HepG2 (cell line): ENCODE data around the gene RRP36. TPM values are rescaled to one million over a fixed set of nuclear protein-coding genes. Genes with fewer than 3 reads are reported as not detected.

Experiments
- AGO2 ChIP-seq: fragments of 200-400 bp; formaldehyde crosslinking; optimal IDR thresholded peaks from 2 replicates; pipeline ENCODE3; 2017; ENCODE audit warnings: mild to moderate bottlenecking, low read depth, low read length, moderate library complexity
- ASH2L ChIP-seq: fragments of 300-600, 200-600 bp; sonication (generic); IDR thresholded peaks from 2 replicates; pipeline ENCODE4 v1.7.0; 2017; ENCODE audit warnings: low read depth, mild to moderate bottlenecking, moderate library complexity, mixed read lengths, low read length; ENCODE audit not compliant: insufficient read length
- CC2D1A ChIP-seq: sonication (generic); formaldehyde crosslinking; IDR thresholded peaks from 2 replicates; pipeline ENCODE4 v1.8.1; 2023; ENCODE audit warnings: mild to moderate bottlenecking, missing genetic modification reagents
- EHMT2 ChIP-seq: fragments of 200-600 bp; sonication (generic); IDR thresholded peaks from 2 replicates; pipeline ENCODE4 v1.7.0; 2017; ENCODE audit warnings: antibody characterized with exemption, low read depth, low read length, borderline replicate concordance
- HOXA9 ChIP-seq: sonication (generic); formaldehyde crosslinking; IDR thresholded peaks from 2 replicates; pipeline ENCODE4 v1.8.1; 2022; ENCODE audit warnings: missing genetic modification reagents, mild to moderate bottlenecking, moderate library complexity, borderline replicate concordance
- MEIS1 ChIP-seq: sonication (generic); formaldehyde crosslinking; IDR thresholded peaks from 2 replicates; pipeline ENCODE4 v1.9.0; 2021; ENCODE audit warnings: mild to moderate bottlenecking, missing genetic modification reagents, moderate library complexity, borderline replicate concordance
- MLLT10 ChIP-seq: sonication (generic); formaldehyde crosslinking; IDR thresholded peaks from 2 replicates; pipeline ENCODE4 v1.4.0; 2020; ENCODE audit warnings: missing genetic modification reagents
- NBN ChIP-seq: fragments of 450-650 bp; conservative IDR thresholded peaks from 2 replicates; pipeline ENCODE4 v1.6.1; 2017
- NR2F1 ChIP-seq, 2 experiments: fragments of 450-650 bp in 1 of 2; formaldehyde crosslinking in 1 of 2; IDR thresholded peaks; 2 replicates each; pipeline versions ENCODE4 v1.5.0 to v1.6.1; 2016 to 2020; ENCODE audit warnings: mild to moderate bottlenecking in 1 of 2, missing compliant biosample characterization in 1 of 2, missing genetic modification reagents in 1 of 2, moderate library complexity in 1 of 2
- ZC3H4 ChIP-seq: sonication (generic); formaldehyde crosslinking; IDR thresholded peaks from 2 replicates; pipeline ENCODE4 v1.4.0; 2020; ENCODE audit warnings: missing genetic modification reagents, borderline replicate concordance
- ZNF282 ChIP-seq: fragments of 450-650 bp; IDR thresholded peaks from 2 replicates; pipeline ENCODE4 v1.6.1; 2018; ENCODE audit not compliant: partially characterized antibody
- ZNF33A ChIP-seq: sonication (generic); formaldehyde crosslinking; IDR thresholded peaks from 2 replicates; pipeline ENCODE4 v1.5.1; 2020; ENCODE audit warnings: missing genetic modification reagents, mild to moderate bottlenecking, moderate library complexity, borderline replicate concordance
- ZNF530 ChIP-seq: sonication (generic); formaldehyde crosslinking; IDR thresholded peaks from 2 replicates; pipeline ENCODE4 v1.5.0; 2020; ENCODE audit warnings: low read depth, mild to moderate bottlenecking, missing genetic modification reagents
- ZNF605 ChIP-seq: sonication (generic); formaldehyde crosslinking; IDR thresholded peaks from 2 replicates; pipeline ENCODE4 v1.8.0; 2022; ENCODE audit warnings: mild to moderate bottlenecking, missing genetic modification reagents
- ZSCAN20 ChIP-seq: sonication (generic); formaldehyde crosslinking; IDR thresholded peaks from 2 replicates; pipeline ENCODE4 v1.4.0; 2020; ENCODE audit warnings: missing genetic modification reagents, mild to moderate bottlenecking, borderline replicate concordance
- ZSCAN9 ChIP-seq: IDR thresholded peaks from 2 replicates; pipeline ENCODE4 v1.6.1; 2016; ENCODE audit warnings: borderline replicate concordance
- polyA plus RNA-seq, 8 experiments: library from polyadenylated mRNA; depleted of rRNA in 3 of 8; stranded (reverse) in 7 of 8; unstranded in 1 of 8; fragments of >200 nt; fragmentation: Illumina TruSeq in 4 of 8; extraction: Trizol in 4 of 8; gene quantifications; 2 replicates each; pipeline versions ENCODE4 v1.2.1 to v1.2.3, GENCODE V29; 2011 to 2016; ENCODE audit warnings: low read depth in 4 of 8, missing spikeins in 1 of 8, mixed read lengths in 1 of 8; ENCODE audit not compliant: insufficient read depth in 1 of 8
- total RNA-seq, 5 experiments: library from RNA; depleted of rRNA; stranded (reverse); fragments of >200 nt; fragmentation: Illumina TruSeq; extraction: Trizol; gene quantifications; 2 replicates each; pipeline ENCODE4 v1.2.3, GENCODE V29; 2016; ENCODE audit warnings: low read depth in 1 of 5
- TF ChIP-seq, protein P1 (sequence below): sonication (generic); formaldehyde crosslinking; IDR thresholded peaks from 2 replicates; pipeline ENCODE4 v1.5.0; 2020; ENCODE audit warnings: mild to moderate bottlenecking, missing genetic modification reagents
- TF ChIP-seq, protein P2 (sequence below): sonication (generic); formaldehyde crosslinking; IDR thresholded peaks from 2 replicates; pipeline ENCODE4 v1.4.0; 2020; ENCODE audit warnings: missing genetic modification reagents
- TF ChIP-seq, protein P3 (sequence below), 2 experiments: sonication (generic) in 1 of 2; formaldehyde crosslinking in 1 of 2; IDR thresholded peaks; 2 replicates each; pipeline versions ENCODE4 v1.4.0 to v1.6.1; 2016 to 2020; ENCODE audit warnings: borderline replicate concordance in 1 of 2, low read depth in 1 of 2, mild to moderate bottlenecking in 1 of 2, missing genetic modification reagents in 1 of 2
- TF ChIP-seq, protein P4 (sequence below): sonication (generic); formaldehyde crosslinking; IDR thresholded peaks from 2 replicates; pipeline ENCODE4 v1.4.0; 2020; ENCODE audit warnings: missing genetic modification reagents

Gene RRP36
- total and polyA plus RNA-seq, 2 of the 13 experiments (the other 11 are each of a cell fraction or from before 2014, with no cell fraction given): 29.5 to 144 TPM

DNA sequence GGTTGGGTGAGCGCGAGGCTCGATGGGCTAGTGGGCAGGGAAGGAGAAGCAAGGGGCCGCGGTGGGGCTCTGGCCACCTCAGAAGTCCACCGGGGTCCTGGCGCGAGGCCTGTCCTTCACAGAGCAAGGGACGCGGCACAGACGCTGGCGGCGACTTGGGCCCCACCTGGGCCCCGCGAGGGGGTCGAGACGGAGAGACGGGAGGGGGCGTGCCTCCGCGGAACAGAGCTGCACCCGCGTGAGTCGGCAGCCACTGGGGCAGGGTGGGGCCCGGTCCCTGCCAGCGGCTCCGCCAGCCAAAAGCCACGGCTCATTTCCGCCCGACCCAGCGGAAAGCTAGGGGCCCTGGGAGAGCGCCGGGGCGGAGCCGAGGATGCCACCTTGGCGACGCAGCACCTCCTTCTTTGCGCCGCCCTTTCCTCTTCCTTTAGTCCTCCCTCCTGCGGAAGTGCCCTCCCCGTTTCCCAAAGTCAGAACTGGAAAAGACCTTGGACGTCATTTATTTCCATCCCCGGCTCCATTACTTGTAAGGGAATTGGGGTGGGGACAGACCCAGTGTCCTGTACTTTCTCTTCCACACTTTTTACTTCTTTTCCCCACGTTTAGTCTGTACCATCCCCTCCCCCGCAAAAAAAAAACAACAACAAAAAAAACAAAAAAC, 32.3 kb downstream of the RRP36 start, which contains the start of gene CUL7 (continued):
- TF ChIP-seq, protein P1, sequence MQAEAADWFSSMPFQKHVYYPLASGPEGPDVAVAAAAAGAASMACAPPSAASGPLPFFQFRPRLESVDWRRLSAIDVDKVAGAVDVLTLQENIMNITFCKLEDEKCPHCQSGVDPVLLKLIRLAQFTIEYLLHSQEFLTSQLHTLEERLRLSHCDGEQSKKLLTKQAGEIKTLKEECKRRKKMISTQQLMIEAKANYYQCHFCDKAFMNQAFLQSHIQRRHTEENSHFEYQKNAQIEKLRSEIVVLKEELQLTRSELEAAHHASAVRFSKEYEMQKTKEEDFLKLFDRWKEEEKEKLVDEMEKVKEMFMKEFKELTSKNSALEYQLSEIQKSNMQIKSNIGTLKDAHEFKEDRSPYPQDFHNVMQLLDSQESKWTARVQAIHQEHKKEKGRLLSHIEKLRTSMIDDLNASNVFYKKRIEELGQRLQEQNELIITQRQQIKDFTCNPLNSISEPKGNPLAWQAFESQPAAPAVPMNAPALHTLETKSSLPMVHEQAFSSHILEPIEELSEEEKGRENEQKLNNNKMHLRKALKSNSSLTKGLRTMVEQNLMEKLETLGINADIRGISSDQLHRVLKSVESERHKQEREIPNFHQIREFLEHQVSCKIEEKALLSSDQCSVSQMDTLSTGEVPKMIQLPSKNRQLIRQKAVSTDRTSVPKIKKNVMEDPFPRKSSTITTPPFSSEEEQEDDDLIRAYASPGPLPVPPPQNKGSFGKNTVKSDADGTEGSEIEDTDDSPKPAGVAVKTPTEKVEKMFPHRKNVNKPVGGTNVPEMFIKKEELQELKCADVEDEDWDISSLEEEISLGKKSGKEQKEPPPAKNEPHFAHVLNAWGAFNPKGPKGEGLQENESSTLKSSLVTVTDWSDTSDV: peak; percentile 70; the same call in 1 of the 2 replicates
- TF ChIP-seq CC2D1A: no peak
- no peak for TF ChIP-seq ZNF282
- TF ChIP-seq, protein P2, sequence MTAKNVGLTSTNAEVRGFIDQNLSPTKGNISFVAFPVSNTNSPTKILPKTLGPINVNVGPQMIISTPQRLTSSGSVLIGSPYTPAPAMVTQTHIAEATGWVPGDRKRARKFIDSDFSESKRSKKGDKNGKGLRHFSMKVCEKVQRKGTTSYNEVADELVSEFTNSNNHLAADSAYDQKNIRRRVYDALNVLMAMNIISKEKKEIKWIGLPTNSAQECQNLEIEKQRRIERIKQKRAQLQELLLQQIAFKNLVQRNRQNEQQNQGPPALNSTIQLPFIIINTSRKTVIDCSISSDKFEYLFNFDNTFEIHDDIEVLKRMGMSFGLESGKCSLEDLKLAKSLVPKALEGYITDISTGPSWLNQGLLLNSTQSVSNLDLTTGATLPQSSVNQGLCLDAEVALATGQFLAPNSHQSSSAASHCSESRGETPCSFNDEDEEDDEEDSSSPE: peak; percentile 76
- no peak for TF ChIP-seq NBN
- peak; percentile 81 for TF ChIP-seq ZC3H4 (CRISPR knock-in tag)
- no peak for TF ChIP-seq HOXA9 (CRISPR knock-in tag)
- TF ChIP-seq MEIS1 (CRISPR knock-in tag): peak; percentile 67; the same call in 1 of the 2 replicates
- TF ChIP-seq AGO2: peak; percentile 100
- TF ChIP-seq NR2F1 (CRISPR knock-in tag; IDR thresholded peaks at IDR 0.05): no peak; a peak in 1 of 4 replicates
- TF ChIP-seq, protein P3, sequence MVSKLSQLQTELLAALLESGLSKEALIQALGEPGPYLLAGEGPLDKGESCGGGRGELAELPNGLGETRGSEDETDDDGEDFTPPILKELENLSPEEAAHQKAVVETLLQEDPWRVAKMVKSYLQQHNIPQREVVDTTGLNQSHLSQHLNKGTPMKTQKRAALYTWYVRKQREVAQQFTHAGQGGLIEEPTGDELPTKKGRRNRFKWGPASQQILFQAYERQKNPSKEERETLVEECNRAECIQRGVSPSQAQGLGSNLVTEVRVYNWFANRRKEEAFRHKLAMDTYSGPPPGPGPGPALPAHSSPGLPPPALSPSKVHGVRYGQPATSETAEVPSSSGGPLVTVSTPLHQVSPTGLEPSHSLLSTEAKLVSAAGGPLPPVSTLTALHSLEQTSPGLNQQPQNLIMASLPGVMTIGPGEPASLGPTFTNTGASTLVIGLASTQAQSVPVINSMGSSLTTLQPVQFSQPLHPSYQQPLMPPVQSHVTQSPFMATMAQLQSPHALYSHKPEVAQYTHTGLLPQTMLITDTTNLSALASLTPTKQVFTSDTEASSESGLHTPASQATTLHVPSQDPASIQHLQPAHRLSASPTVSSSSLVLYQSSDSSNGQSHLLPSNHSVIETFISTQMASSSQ (IDR thresholded peaks at IDR 0.05; ENCODE audit: low read depth): no peak
- TF ChIP-seq, protein P3 (CRISPR knock-in tag; IDR thresholded peaks at IDR 0.05; ENCODE audit: borderline replicate concordance): peak; percentile 78; the same call in 1 of the 2 replicates
- peak; percentile 82; the same call in 1 of the 2 replicates for TF ChIP-seq ZSCAN9 (CRISPR knock-in tag)
- TF ChIP-seq, protein P4, sequence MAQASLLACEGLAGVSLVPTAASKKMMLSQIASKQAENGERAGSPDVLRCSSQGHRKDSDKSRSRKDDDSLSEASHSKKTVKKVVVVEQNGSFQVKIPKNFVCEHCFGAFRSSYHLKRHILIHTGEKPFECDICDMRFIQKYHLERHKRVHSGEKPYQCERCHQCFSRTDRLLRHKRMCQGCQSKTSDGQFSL (CRISPR knock-in tag): no peak; the same call in 1 of the 2 replicates
- TF ChIP-seq MLLT10 (CRISPR knock-in tag): no peak
- 0 out of 2 replicates have a peak, but pooled peaks have one; percentile 72 for TF ChIP-seq ZNF33A (CRISPR knock-in tag)
- no peak for TF ChIP-seq ZSCAN20 (CRISPR knock-in tag)
- TF ChIP-seq ZNF530: no peak
- TF ChIP-seq EHMT2: no peak
- TF ChIP-seq ZNF605: peak; percentile 92
- peak; percentile 83 for TF ChIP-seq ASH2L
